Liver (tissue), 9 donors: Measurements from ENCODE around the gene TUT4. TPM values are rescaled to one million over a fixed set of nuclear protein-coding genes. Genes with fewer than 3 reads are reported as not detected.

Experiments used
- DNase-seq: peaks from one replicate; pipeline ENCODE4 v3.0.0-alpha.2; 2017; ENCODE audit warnings: low spot score
- H3K27ac ChIP-seq, 2 donors: one replicate each; pipeline ENCODE4 v1.7.0; 2013; ENCODE audit warnings: inconsistent platforms in 2 of 2, low read length in 2 of 2, control low read depth in 1 of 2, low read depth in 1 of 2, mild to moderate bottlenecking in 1 of 2
- H3K27me3 ChIP-seq, 4 donors: one replicate each; pipeline versions ENCODE4 v1.6.1 to v1.7.0; 2013; ENCODE audit warnings: low read length in 3 of 4, inconsistent platforms in 1 of 4, mild to moderate bottlenecking in 1 of 4, moderate library complexity in 1 of 4; ENCODE audit not compliant: control insufficient read depth in 4 of 4, insufficient read depth in 4 of 4
- H3K36me3 ChIP-seq, 4 donors: one replicate each; pipeline versions ENCODE4 v1.6.1 to v1.7.0; 2013; ENCODE audit warnings: low read length in 3 of 4, mild to moderate bottlenecking in 3 of 4, low read depth in 1 of 4, moderate library complexity in 1 of 4; ENCODE audit not compliant: control insufficient read depth in 4 of 4, insufficient read depth in 3 of 4
- H3K4me1 ChIP-seq, 4 donors: one replicate each; pipeline versions ENCODE4 v1.6.1 to v1.7.0; 2013; ENCODE audit warnings: low read length in 3 of 4, mild to moderate bottlenecking in 3 of 4, moderate library complexity in 1 of 4; ENCODE audit not compliant: control insufficient read depth in 4 of 4, insufficient read depth in 4 of 4
- H3K4me3 ChIP-seq, 3 donors: one replicate each; pipeline versions ENCODE4 v1.6.1 to v1.7.0; 2013; ENCODE audit warnings: low read length in 3 of 3, control low read depth in 1 of 3, low read depth in 1 of 3, mild to moderate bottlenecking in 1 of 3
- H3K9ac ChIP-seq, 2 donors: one replicate each; pipeline ENCODE4 v1.7.0; 2013; ENCODE audit warnings: low read length in 2 of 2, mild to moderate bottlenecking in 2 of 2, moderate library complexity in 2 of 2, control low read depth in 1 of 2, low read depth in 1 of 2
- H3K9me3 ChIP-seq, 4 donors: one replicate each; pipeline versions ENCODE4 v1.6.1 to v1.7.0; 2013; ENCODE audit warnings: low read length in 3 of 4; ENCODE audit not compliant: control insufficient read depth in 4 of 4
- CTCF ChIP-seq: fragments of 150-350 bp; IDR thresholded peaks from 2 replicates; pipeline ENCODE4 v1.5.1; 2017; ENCODE audit warnings: improper control_type of control experiment, low read depth, low read length; ENCODE audit not compliant: missing input control
- EGR1 ChIP-seq, 2 donors: IDR thresholded peaks; 2 replicates each; pipeline ENCODE4 v1.6.1; 2016 to 2018; ENCODE audit warnings: antibody characterized with exemption in 2 of 2, low read depth in 2 of 2
- FOXA1 ChIP-seq: IDR thresholded peaks from 2 replicates; pipeline ENCODE4 v1.6.1; 2016; ENCODE audit warnings: antibody characterized with exemption
- FOXA2 ChIP-seq: IDR thresholded peaks from 2 replicates; pipeline ENCODE4 v1.6.1; 2016; ENCODE audit warnings: antibody characterized with exemption
- GABPA ChIP-seq, 2 donors: IDR thresholded peaks in 1 of 2; conservative IDR thresholded peaks in 1 of 2; 2 replicates each; pipeline ENCODE4 v1.6.1; 2016; ENCODE audit warnings: antibody characterized with exemption in 2 of 2, mild to moderate bottlenecking in 1 of 2, moderate library complexity in 1 of 2
- HNF4A ChIP-seq, 2 donors: conservative IDR thresholded peaks; 2 replicates each; pipeline ENCODE4 v1.6.1; 2016; ENCODE audit warnings: antibody characterized with exemption in 2 of 2, mild to moderate bottlenecking in 2 of 2
- HNF4G ChIP-seq: IDR thresholded peaks from 2 replicates; pipeline ENCODE4 v1.6.1; 2016; ENCODE audit warnings: antibody characterized with exemption
- NR2F2 ChIP-seq: IDR thresholded peaks from 2 replicates; pipeline ENCODE4 v1.6.1; 2016; ENCODE audit warnings: antibody characterized with exemption
- RAD21 ChIP-seq, 2 donors: IDR thresholded peaks; 2 replicates each; pipeline ENCODE4 v1.6.1; 2016; ENCODE audit warnings: antibody characterized with exemption in 2 of 2, mild to moderate bottlenecking in 2 of 2
- REST ChIP-seq: IDR thresholded peaks from 2 replicates; pipeline ENCODE4 v1.6.1; 2016; ENCODE audit warnings: antibody characterized with exemption, mild to moderate bottlenecking
- RXRA ChIP-seq, 2 donors: IDR thresholded peaks; 2 replicates each; pipeline ENCODE4 v1.6.1; 2017 to 2018; ENCODE audit warnings: antibody characterized with exemption in 2 of 2, mild to moderate bottlenecking in 1 of 2
- SP1 ChIP-seq: IDR thresholded peaks from 2 replicates; pipeline ENCODE4 v1.6.1; 2018; ENCODE audit warnings: antibody characterized with exemption, mild to moderate bottlenecking
- TAF1 ChIP-seq: conservative IDR thresholded peaks from 2 replicates; pipeline ENCODE4 v1.6.1; 2016; ENCODE audit warnings: antibody characterized with exemption, mild to moderate bottlenecking
- YY1 ChIP-seq: IDR thresholded peaks from 2 replicates; pipeline ENCODE4 v1.6.1; 2016; ENCODE audit warnings: antibody characterized with exemption, mild to moderate bottlenecking
- ZBTB33 ChIP-seq: IDR thresholded peaks from 2 replicates; pipeline ENCODE4 v1.6.1; 2016; ENCODE audit warnings: antibody characterized with exemption
- WGBS: extraction: QIAGEN DNeasy Blood & Tissue Kit; methylation state at CpG from one replicate; pipeline ENCODE4 v1.1.7; 2013; 5-methylcytosine and 5-hydroxymethylcytosine counted together
- polyA plus RNA-seq, 2 donors: library from polyadenylated mRNA; stranded (reverse) in 1 of 2; unstranded in 1 of 2; fragments of 200-250 nt in 1 of 2; fragments of >200 nt in 1 of 2; fragmentation: Nextera tagmentation in 1 of 2; extraction: Ambion mirVana in 1 of 2; gene quantifications; one replicate each; pipeline versions ENCODE4 v1.2.1 to v1.2.3, GENCODE V29; 2013 to 2015
- total RNA-seq, 2 donors: library from RNA; depleted of rRNA; stranded (reverse); fragments of >200 nt; gene quantifications; one replicate each; pipeline ENCODE4 v1.2.3, GENCODE V29; 2014
- TF ChIP-seq, protein P1 (sequence below): IDR thresholded peaks from 2 replicates; pipeline ENCODE4 v1.6.1; 2016; ENCODE audit warnings: antibody characterized with exemption
- TF ChIP-seq, protein P2 (sequence below): IDR thresholded peaks from 2 replicates; pipeline ENCODE4 v1.6.1; 2016; ENCODE audit warnings: antibody characterized with exemption
- donor health status: healthy.
- donor health status: healthy.
- donor health status: healthy.
- donor health status: healthy.
- donor health status: healthy.

Gene TUT4
- total and polyA plus RNA-seq, 4 donors = 12.2 to 28.0 (median 24.0) TPM

GRCh38 chr1:52504720-52505119, 48.2 kb downstream of the TUT4 start:
- no peak for TF ChIP-seq HNF4A (conservative IDR thresholded peaks at IDR 0.05)
- TF ChIP-seq, protein P1, sequence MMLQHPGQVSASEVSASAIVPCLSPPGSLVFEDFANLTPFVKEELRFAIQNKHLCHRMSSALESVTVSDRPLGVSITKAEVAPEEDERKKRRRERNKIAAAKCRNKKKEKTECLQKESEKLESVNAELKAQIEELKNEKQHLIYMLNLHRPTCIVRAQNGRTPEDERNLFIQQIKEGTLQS = no peak
- TF ChIP-seq RXRA (IDR thresholded peaks at IDR 0.05) = no peak
- no peak for TF ChIP-seq HNF4G
- TF ChIP-seq, protein P2, sequence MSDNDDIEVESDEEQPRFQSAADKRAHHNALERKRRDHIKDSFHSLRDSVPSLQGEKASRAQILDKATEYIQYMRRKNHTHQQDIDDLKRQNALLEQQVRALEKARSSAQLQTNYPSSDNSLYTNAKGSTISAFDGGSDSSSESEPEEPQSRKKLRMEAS = no peak
- no peak for TF ChIP-seq FOXA2
- no peak for TF ChIP-seq CTCF
- TF ChIP-seq ZBTB33 = no peak
- no peak for TF ChIP-seq EGR1 (IDR thresholded peaks at IDR 0.05; ENCODE audit: low read depth in 2 of 2)
- no peak for TF ChIP-seq TAF1
- no peak for TF ChIP-seq SP1
- TF ChIP-seq FOXA1 = no peak
- no peak for TF ChIP-seq GABPA (IDR thresholded peaks at IDR 0.05 in 1 of 2, conservative IDR thresholded peaks at IDR 0.05 in 1 of 2)
- no peak for TF ChIP-seq NR2F2
- no peak for TF ChIP-seq YY1
- no peak for TF ChIP-seq RAD21 (IDR thresholded peaks at IDR 0.05)
- no peak for TF ChIP-seq REST
- H3K4me3 ChIP-seq = no peak overlapping the region
- DNase-seq = no peak
- peaks cover 0 to 1% (median 0%) of the 10 kb centered on the region in 4 donors for H3K36me3 ChIP-seq
- no peaks in the 10 kb centered on the region for H3K9me3 ChIP-seq
- no peak overlapping the region for H3K27ac ChIP-seq
- H3K9ac ChIP-seq = no peak overlapping the region
- no peaks in the 10 kb centered on the region for H3K27me3 ChIP-seq
- peaks cover 3 to 13% (median 10%) of the 10 kb centered on the region in 4 donors for H3K4me1 ChIP-seq
- 95% methylated on average over 1 of the region's 1 CpG for WGBS

DNA sequence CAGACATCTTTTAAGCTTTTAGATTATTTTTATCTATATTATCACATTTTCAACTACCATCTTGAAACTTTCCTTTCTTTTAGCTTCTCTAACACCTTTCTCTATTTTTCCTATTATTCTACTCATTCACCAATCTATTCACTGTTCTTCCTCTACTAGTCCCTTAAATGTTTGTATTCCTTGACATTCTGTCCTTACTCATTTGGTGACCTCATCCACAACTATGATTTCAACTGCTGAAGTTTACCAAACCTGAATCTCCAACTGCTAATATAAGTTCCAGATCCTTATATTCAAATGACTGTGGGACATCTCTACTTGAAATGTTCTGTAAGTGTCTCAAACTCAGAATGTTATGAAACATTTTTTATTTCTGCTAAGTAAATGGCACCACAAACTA, 49.2 kb downstream of the TUT4 start:
- Histone ChIP-seq H3K9me3 (no peaks in the 10 kb centered on the region), H3K36me3 (no peaks in the 10 kb centered on the region), H3K9ac (no peak overlapping the region), H3K4me3 (no peak overlapping the region), H3K4me1 (peaks cover 3 to 13% (median 10%) of the 10 kb centered on the region in 4 donors), H3K27ac (no peak overlapping the region), H3K27me3 (no peaks in the 10 kb centered on the region)
- TF ChIP-seq NR2F2 = no peak
- no peak for TF ChIP-seq EGR1 (IDR thresholded peaks at IDR 0.05; ENCODE audit: low read depth in 2 of 2)
- TF ChIP-seq REST = no peak
- TF ChIP-seq FOXA2 = no peak
- TF ChIP-seq GABPA (IDR thresholded peaks at IDR 0.05 in 1 of 2, conservative IDR thresholded peaks at IDR 0.05 in 1 of 2) = no peak
- no peak for TF ChIP-seq HNF4A (conservative IDR thresholded peaks at IDR 0.05)
- no peak for TF ChIP-seq TAF1
- TF ChIP-seq ZBTB33 = no peak
- no peak for TF ChIP-seq RXRA (IDR thresholded peaks at IDR 0.05)
- TF ChIP-seq, protein P1 = no peak
- no peak for TF ChIP-seq YY1
- DNase-seq = no peak
